ENCODE results near the gene FUT9.

- no peak for TF ChIP-seq TAF1 (IDR thresholded peaks at IDR 0.05; ENCODE audit: low read depth)
- TF ChIP-seq, protein P1, sequence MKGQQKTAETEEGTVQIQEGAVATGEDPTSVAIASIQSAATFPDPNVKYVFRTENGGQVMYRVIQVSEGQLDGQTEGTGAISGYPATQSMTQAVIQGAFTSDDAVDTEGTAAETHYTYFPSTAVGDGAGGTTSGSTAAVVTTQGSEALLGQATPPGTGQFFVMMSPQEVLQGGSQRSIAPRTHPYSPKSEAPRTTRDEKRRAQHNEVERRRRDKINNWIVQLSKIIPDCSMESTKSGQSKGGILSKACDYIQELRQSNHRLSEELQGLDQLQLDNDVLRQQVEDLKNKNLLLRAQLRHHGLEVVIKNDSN (IDR thresholded peaks at IDR 0.05), result no peak
- TF ChIP-seq CREB1 (IDR thresholded peaks at IDR 0.05; ENCODE audit: low read depth), result no peak
- TF ChIP-seq RAD21 (IDR thresholded peaks at IDR 0.05; ENCODE audit: low read depth), result no peak
These were observed 230.8 kb downstream of the FUT9 start for GRCh38 chr6:96246563-96246962.
